K562 (cell line): ENCODE data around the gene DPH5. TPM values are rescaled to one million over a fixed set of nuclear protein-coding genes. Genes with fewer than 3 reads are reported as not detected.
A peak's percentile ranks its signal among the peaks of the same experiment; 100 is the strongest.

Experiments used
- CBFA2T3 ChIP-seq: fragments of 450-650 bp; IDR thresholded peaks from 2 replicates; pipeline ENCODE4 v1.6.1; 2017
- CCNT2 ChIP-seq: IDR thresholded peaks from 2 replicates; pipeline ENCODE4 v1.6.1; 2011; ENCODE audit warnings: borderline replicate concordance, low read depth, mild to moderate bottlenecking, moderate library complexity, mixed read lengths, low read length; ENCODE audit not compliant: insufficient read length; ENCODE audit errors: extremely low read depth
- CREB1 ChIP-seq, 2 experiments: sonication (generic) in 1 of 2; formaldehyde crosslinking in 1 of 2; IDR thresholded peaks; 2 replicates each; pipeline versions ENCODE4 v1.6.1 to v1.8.0; 2012 to 2022; ENCODE audit warnings: inconsistent platforms in 1 of 2, mild to moderate bottlenecking in 1 of 2, missing genetic modification reagents in 1 of 2, moderate library complexity in 1 of 2
- CREB5 ChIP-seq: fragments of 250-450 bp; sonication (Bioruptor Pico); IDR thresholded peaks from 2 replicates; pipeline ENCODE4 v1.5.0; 2020; ENCODE audit warnings: mild to moderate bottlenecking
- MEF2A ChIP-seq: IDR thresholded peaks from 2 replicates; pipeline ENCODE4 v1.6.1; 2011; ENCODE audit warnings: low read depth, mild to moderate bottlenecking, low read length, moderate library complexity; ENCODE audit not compliant: control insufficient read depth
- NCOR1 ChIP-seq: fragments of 450-650 bp; IDR thresholded peaks from 2 replicates; pipeline ENCODE4 v1.6.1; 2016; ENCODE audit warnings: mild to moderate bottlenecking, moderate library complexity
- RFX1 ChIP-seq: fragments of 450-650 bp; IDR thresholded peaks from 2 replicates; pipeline ENCODE4 v1.6.1; 2016; ENCODE audit warnings: mild to moderate bottlenecking, moderate library complexity
- U2AF1 ChIP-seq: fragments of 200-400 bp; formaldehyde crosslinking; optimal IDR thresholded peaks from 2 replicates; pipeline ENCODE3; 2017; ENCODE audit warnings: mild to moderate bottlenecking, low read depth, low read length, moderate library complexity
- ZBTB34 ChIP-seq: fragments of 250-450 bp; sonication (Bioruptor Pico); IDR thresholded peaks from 2 replicates; pipeline ENCODE4 v1.8.0; 2021; ENCODE audit warnings: mild to moderate bottlenecking, moderate library complexity
- ZFP1 ChIP-seq: fragments of 450-650 bp; formaldehyde crosslinking; IDR thresholded peaks from 2 replicates; pipeline ENCODE4 v1.4.0; 2020; ENCODE audit warnings: mild to moderate bottlenecking, mixed read lengths
- ZNF146 ChIP-seq: IDR thresholded peaks from one replicate; pipeline ENCODE4 v1.6.1; 2018; ENCODE audit warnings: missing compliant biosample characterization; ENCODE audit not compliant: unreplicated experiment
- ZNF311 ChIP-seq: fragments of 250-450 bp; sonication (Bioruptor Pico); IDR thresholded peaks from 2 replicates; pipeline ENCODE4 v1.4.0; 2020; ENCODE audit warnings: mild to moderate bottlenecking, moderate library complexity
- polyA plus RNA-seq, 8 experiments: library from polyadenylated mRNA; depleted of rRNA in 4 of 8; stranded (reverse) in 5 of 8; unstranded in 3 of 8; fragments of >200 nt; fragmentation: Nextera tagmentation in 2 of 8; fragmentation: Illumina TruSeq in 1 of 8; extraction: Ambion mirVana in 2 of 8; extraction: Trizol in 1 of 8; gene quantifications; 2 replicates each; pipeline versions ENCODE4 v1.2.1 to v1.2.3, GENCODE V29; 2011 to 2014; ENCODE audit warnings: inconsistent platforms in 1 of 8, missing spikeins in 1 of 8
- total RNA-seq, 7 experiments: library from RNA; depleted of rRNA in 6 of 7; stranded (reverse); fragments of >200 nt in 6 of 7; fragmentation: Illumina TruSeq in 2 of 7; extraction: Trizol in 2 of 7; gene quantifications; 2 replicates each; pipeline versions ENCODE4 v1.2.1 to v1.2.3, GENCODE V29; 2011 to 2021; ENCODE audit warnings: low replicate concordance in 1 of 7
- TF ChIP-seq, protein P1 (sequence below), 2 experiments: fragments of 450-650 bp; IDR thresholded peaks; 2 replicates each; pipeline ENCODE4 v1.6.1; 2016
- TF ChIP-seq, protein P2 (sequence below): sonication (generic); formaldehyde crosslinking; IDR thresholded peaks from 2 replicates; pipeline ENCODE4 v1.8.0; 2022; ENCODE audit warnings: missing genetic modification reagents, mild to moderate bottlenecking, borderline replicate concordance
- TF ChIP-seq, protein P3 (sequence below): fragments of 450-650 bp; conservative IDR thresholded peaks from 2 replicates; pipeline ENCODE4 v1.6.1; 2016; ENCODE audit warnings: missing genetic modification characterization, low read depth, mild to moderate bottlenecking, control low read depth, missing compliant biosample characterization
- TF ChIP-seq, protein P4 (sequence below): fragments of 150-350 bp; IDR thresholded peaks from 2 replicates; pipeline ENCODE4 v1.6.1; 2014; ENCODE audit warnings: low read depth, mild to moderate bottlenecking, low read length, borderline replicate concordance

DPH5 gene
- total and polyA plus RNA-seq, 9 of the 15 experiments (the other 6 are each of a cell fraction or from before 2014, with no cell fraction given) = 37.6 to 159 (median 89.7) TPM

- peak; percentile 79 for TF ChIP-seq CCNT2
- TF ChIP-seq ZNF146 (CRISPR knock-in tag) = no peak
- peak; percentile 71 for TF ChIP-seq ZNF311
- TF ChIP-seq, protein P1, sequence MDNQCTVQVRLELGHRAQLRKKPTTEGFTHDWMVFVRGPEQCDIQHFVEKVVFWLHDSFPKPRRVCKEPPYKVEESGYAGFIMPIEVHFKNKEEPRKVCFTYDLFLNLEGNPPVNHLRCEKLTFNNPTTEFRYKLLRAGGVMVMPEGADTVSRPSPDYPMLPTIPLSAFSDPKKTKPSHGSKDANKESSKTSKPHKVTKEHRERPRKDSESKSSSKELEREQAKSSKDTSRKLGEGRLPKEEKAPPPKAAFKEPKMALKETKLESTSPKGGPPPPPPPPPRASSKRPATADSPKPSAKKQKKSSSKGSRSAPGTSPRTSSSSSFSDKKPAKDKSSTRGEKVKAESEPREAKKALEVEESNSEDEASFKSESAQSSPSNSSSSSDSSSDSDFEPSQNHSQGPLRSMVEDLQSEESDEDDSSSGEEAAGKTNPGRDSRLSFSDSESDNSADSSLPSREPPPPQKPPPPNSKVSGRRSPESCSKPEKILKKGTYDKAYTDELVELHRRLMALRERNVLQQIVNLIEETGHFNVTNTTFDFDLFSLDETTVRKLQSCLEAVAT (IDR thresholded peaks at IDR 0.05) = peak in 1 of 2 experiments; percentile 55; a peak in 1 of 4 replicates
- TF ChIP-seq CREB1 (IDR thresholded peaks at IDR 0.05) = peak; percentile 21; the same call in 1 of the 2 replicates
- TF ChIP-seq CREB1 (CRISPR knock-in tag; IDR thresholded peaks at IDR 0.05) = no peak
- no peak for TF ChIP-seq ZBTB34 (CRISPR knock-in tag)
- TF ChIP-seq ZFP1 (CRISPR knock-in tag) = no peak
- TF ChIP-seq NCOR1 = peak; percentile 90
- TF ChIP-seq CREB5 (CRISPR knock-in tag) = no peak
- TF ChIP-seq MEF2A = no peak
- peak; percentile 91 for TF ChIP-seq CBFA2T3
- TF ChIP-seq, protein P2, sequence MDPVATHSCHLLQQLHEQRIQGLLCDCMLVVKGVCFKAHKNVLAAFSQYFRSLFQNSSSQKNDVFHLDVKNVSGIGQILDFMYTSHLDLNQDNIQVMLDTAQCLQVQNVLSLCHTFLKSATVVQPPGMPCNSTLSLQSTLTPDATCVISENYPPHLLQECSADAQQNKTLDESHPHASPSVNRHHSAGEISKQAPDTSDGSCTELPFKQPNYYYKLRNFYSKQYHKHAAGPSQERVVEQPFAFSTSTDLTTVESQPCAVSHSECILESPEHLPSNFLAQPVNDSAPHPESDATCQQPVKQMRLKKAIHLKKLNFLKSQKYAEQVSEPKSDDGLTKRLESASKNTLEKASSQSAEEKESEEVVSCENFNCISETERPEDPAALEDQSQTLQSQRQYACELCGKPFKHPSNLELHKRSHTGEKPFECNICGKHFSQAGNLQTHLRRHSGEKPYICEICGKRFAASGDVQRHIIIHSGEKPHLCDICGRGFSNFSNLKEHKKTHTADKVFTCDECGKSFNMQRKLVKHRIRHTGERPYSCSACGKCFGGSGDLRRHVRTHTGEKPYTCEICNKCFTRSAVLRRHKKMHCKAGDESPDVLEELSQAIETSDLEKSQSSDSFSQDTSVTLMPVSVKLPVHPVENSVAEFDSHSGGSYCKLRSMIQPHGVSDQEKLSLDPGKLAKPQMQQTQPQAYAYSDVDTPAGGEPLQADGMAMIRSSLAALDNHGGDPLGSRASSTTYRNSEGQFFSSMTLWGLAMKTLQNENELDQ (CRISPR knock-in tag) = no peak
- no peak for TF ChIP-seq U2AF1
- no peak for TF ChIP-seq RFX1
- TF ChIP-seq, protein P3, sequence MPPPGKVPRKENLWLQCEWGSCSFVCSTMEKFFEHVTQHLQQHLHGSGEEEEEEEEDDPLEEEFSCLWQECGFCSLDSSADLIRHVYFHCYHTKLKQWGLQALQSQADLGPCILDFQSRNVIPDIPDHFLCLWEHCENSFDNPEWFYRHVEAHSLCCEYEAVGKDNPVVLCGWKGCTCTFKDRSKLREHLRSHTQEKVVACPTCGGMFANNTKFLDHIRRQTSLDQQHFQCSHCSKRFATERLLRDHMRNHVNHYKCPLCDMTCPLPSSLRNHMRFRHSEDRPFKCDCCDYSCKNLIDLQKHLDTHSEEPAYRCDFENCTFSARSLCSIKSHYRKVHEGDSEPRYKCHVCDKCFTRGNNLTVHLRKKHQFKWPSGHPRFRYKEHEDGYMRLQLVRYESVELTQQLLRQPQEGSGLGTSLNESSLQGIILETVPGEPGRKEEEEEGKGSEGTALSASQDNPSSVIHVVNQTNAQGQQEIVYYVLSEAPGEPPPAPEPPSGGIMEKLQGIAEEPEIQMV (tag) = no peak
- TF ChIP-seq, protein P4, sequence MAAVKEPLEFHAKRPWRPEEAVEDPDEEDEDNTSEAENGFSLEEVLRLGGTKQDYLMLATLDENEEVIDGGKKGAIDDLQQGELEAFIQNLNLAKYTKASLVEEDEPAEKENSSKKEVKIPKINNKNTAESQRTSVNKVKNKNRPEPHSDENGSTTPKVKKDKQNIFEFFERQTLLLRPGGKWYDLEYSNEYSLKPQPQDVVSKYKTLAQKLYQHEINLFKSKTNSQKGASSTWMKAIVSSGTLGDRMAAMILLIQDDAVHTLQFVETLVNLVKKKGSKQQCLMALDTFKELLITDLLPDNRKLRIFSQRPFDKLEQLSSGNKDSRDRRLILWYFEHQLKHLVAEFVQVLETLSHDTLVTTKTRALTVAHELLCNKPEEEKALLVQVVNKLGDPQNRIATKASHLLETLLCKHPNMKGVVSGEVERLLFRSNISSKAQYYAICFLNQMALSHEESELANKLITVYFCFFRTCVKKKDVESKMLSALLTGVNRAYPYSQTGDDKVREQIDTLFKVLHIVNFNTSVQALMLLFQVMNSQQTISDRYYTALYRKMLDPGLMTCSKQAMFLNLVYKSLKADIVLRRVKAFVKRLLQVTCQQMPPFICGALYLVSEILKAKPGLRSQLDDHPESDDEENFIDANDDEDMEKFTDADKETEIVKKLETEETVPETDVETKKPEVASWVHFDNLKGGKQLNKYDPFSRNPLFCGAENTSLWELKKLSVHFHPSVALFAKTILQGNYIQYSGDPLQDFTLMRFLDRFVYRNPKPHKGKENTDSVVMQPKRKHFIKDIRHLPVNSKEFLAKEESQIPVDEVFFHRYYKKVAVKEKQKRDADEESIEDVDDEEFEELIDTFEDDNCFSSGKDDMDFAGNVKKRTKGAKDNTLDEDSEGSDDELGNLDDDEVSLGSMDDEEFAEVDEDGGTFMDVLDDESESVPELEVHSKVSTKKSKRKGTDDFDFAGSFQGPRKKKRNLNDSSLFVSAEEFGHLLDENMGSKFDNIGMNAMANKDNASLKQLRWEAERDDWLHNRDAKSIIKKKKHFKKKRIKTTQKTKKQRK = no peak
These were observed 45.9 kb upstream of the DPH5 start (continued) for GRCh38 chr1:101071470-101071891.
